Measurements from ENCODE around the gene AGK.

Gene AGK

GRCh38 chr7:141704112-141704511 lies 152.9 kb downstream of the AGK start:
- no peak overlapping the region for H3K27ac ChIP-seq (ENCODE audit: low read depth, low read length)
- DNase-seq = no peak
- no peak overlapping the region for H2BK15ac ChIP-seq (replicated peaks; ENCODE audit: low read depth)
- no peak overlapping the region for H3K56ac ChIP-seq (ENCODE audit: low read length)
- H4K5ac ChIP-seq (ENCODE audit: low read length) = no peak overlapping the region
- H3K36me3 ChIP-seq (ENCODE audit: control insufficient read depth, insufficient read depth, low read length) = no peaks in the 10 kb centered on the region
- no peak overlapping the region for H3K18ac ChIP-seq (ENCODE audit: low read length)
- peaks cover 3% of the 10 kb centered on the region for H3K4me1 ChIP-seq (ENCODE audit: control insufficient read depth, low read depth, low read length)
- H3K79me1 ChIP-seq (ENCODE audit: low read length) = peaks cover 3% of the 10 kb centered on the region
- H2BK120ac ChIP-seq (ENCODE audit: low read depth, low read length) = no peak overlapping the region
- no peaks in the 10 kb centered on the region for H3K27me3 ChIP-seq (ENCODE audit: insufficient read depth, low read length, poor library complexity)
- no peak overlapping the region for H3K9ac ChIP-seq (ENCODE audit: low read length)
- H3K4me2 ChIP-seq (ENCODE audit: low read length) = no peak overlapping the region
- no peak overlapping the region for H4K8ac ChIP-seq (ENCODE audit: low read depth, low read length)
- H3K4me3 ChIP-seq (ENCODE audit: low read length) = no peak overlapping the region
- H2BK5ac ChIP-seq (ENCODE audit: low read length) = no peak overlapping the region
- no peak overlapping the region for H2AK5ac ChIP-seq (ENCODE audit: low read length)
- no peak overlapping the region for H3K4ac ChIP-seq (ENCODE audit: low read depth, low read length)
- no peak overlapping the region for H3K23ac ChIP-seq (ENCODE audit: low read length)
- peaks cover 2% of the 10 kb centered on the region for H3K79me2 ChIP-seq (ENCODE audit: control insufficient read depth, insufficient read depth, low read length)
- WGBS (ENCODE audit: extremely low coverage, insufficient coverage, low lambda C conversion rate) = no CpG with 5 or more reads among the region's 3 CpGs

- H3K79me2 ChIP-seq (ENCODE audit: control insufficient read depth, insufficient read depth, low read length) = peaks cover under 1% of the 10 kb centered on the region
- H3K23ac ChIP-seq (ENCODE audit: low read length) = no peak overlapping the region
- H3K36me3 ChIP-seq (ENCODE audit: control insufficient read depth, insufficient read depth, low read length) = no peaks in the 10 kb centered on the region
- H3K27me3 ChIP-seq (ENCODE audit: insufficient read depth, low read length, poor library complexity) = no peaks in the 10 kb centered on the region
- no peak overlapping the region for H4K8ac ChIP-seq (ENCODE audit: low read depth, low read length)
- H3K4me1 ChIP-seq (ENCODE audit: control insufficient read depth, low read depth, low read length) = peaks cover 3% of the 10 kb centered on the region
- H3K4ac ChIP-seq (ENCODE audit: low read depth, low read length) = no peak overlapping the region
- H3K56ac ChIP-seq (ENCODE audit: low read length) = no peak overlapping the region
- H2BK5ac ChIP-seq (ENCODE audit: low read length) = no peak overlapping the region
- H4K5ac ChIP-seq (ENCODE audit: low read length) = no peak overlapping the region
- DNase-seq = no peak
- no peak overlapping the region for H3K4me3 ChIP-seq (ENCODE audit: low read length)
- no CpG with 5 or more reads among the region's 5 CpGs for WGBS (ENCODE audit: extremely low coverage, insufficient coverage, low lambda C conversion rate)
- no peak overlapping the region for H3K27ac ChIP-seq (ENCODE audit: low read depth, low read length)
- no peak overlapping the region for H2BK120ac ChIP-seq (ENCODE audit: low read depth, low read length)
- H2BK15ac ChIP-seq (replicated peaks; ENCODE audit: low read depth) = no peak overlapping the region
- peaks cover 3% of the 10 kb centered on the region for H3K79me1 ChIP-seq (ENCODE audit: low read length)
- no peak overlapping the region for H3K9ac ChIP-seq (ENCODE audit: low read length)
- no peak overlapping the region for H3K4me2 ChIP-seq (ENCODE audit: low read length)
- no peak overlapping the region for H3K18ac ChIP-seq (ENCODE audit: low read length)
- H2AK5ac ChIP-seq (ENCODE audit: low read length) = no peak overlapping the region
These were observed 153.5 kb downstream of the AGK start for GRCh38 chr7:141704741-141705140.
